ENCODE data around the gene NEU2. TPM values are rescaled to one million over a fixed set of nuclear protein-coding genes. Genes with fewer than 3 reads are reported as not detected.

The NEU2 gene
- total RNA-seq, 2 experiments from 2014 or later, result not detected

GRCh38 chr2:233025706-233026105 lies 6.8 kb upstream of the NEU2 start:
- Mint-ChIP-seq H3K9me3 (ENCODE audit: low read depth) (no peaks in the 10 kb centered on the region), H3K36me3 (ENCODE audit: low read depth) (no peaks in the 10 kb centered on the region), H3K27ac (no peak overlapping the region), H3K4me3 (no peak overlapping the region), H3K27me3 (no peaks in the 10 kb centered on the region), H3K4me1 (no peaks in the 10 kb centered on the region)
- DNase-seq (no peak), ATAC-seq (no peak)
- ChIA-PET CTCF (interaction anchor here (0.6 kb wide), 1 partner anchor 379 kb away, joined by 3 read pairs; no protein-coding TSS in a partner anchor), POLR2A (no interaction called here)
- intact Hi-C loops (cut with DNase I, micrococcal nuclease), result no loop called here

- intact Hi-C loops (cut with DNase I, micrococcal nuclease), result no loop called here
- H3K27me3 Mint-ChIP-seq, result no peaks in the 10 kb centered on the region
These were observed 6.2 kb upstream of the NEU2 start for GRCh38 chr2:233026198-233026813.

DNA sequence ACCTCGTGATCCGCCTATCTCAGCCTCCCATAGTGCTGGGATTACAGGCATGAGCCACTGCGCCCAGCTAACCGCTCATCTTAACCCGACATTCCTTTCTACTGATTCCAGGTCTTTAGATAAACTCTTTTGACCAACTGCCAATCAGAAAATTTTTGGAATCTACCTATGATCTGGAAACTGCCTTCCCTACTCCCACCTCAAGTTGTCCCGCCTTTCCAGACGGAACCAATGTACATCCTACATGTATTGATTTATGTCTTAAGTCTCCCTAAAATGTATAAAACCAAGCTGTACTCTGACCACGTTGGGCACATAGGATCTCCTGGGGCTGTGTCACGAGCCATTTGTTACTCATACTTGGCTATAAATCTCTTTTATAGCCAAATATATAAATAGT lies 3.2 kb upstream of the NEU2 start:
- intact Hi-C loops (cut with DNase I, micrococcal nuclease), result loop anchor here in 1 of 2 experiments (1.0 to 2.0 kb wide), 2 partner anchors 177 to 423 kb away; no protein-coding TSS in a partner anchor
- Mint-ChIP-seq H3K4me1 (peaks cover 8% of the 10 kb centered on the region), H3K27me3 (no peaks in the 10 kb centered on the region), H3K9me3 (ENCODE audit: low read depth) (no peaks in the 10 kb centered on the region), H3K4me3 (no peak overlapping the region), H3K36me3 (ENCODE audit: low read depth) (no peaks in the 10 kb centered on the region), H3K27ac (no peak overlapping the region)
- DNase-seq (no peak), ATAC-seq (no peak)
- ChIA-PET POLR2A (no interaction called here), CTCF (interaction anchor here (0.8 to 1.8 kb wide), 6 partner anchors 23 to 586 kb away, joined by 3 to 7 read pairs (median 4); partner anchors contain the start of gene INPP5D)

More at GRCh38 chr2:233026198-233026813, 6.2 kb upstream of the NEU2 start:
- ATAC-seq, result no peak
- no peaks in the 10 kb centered on the region for H3K36me3 Mint-ChIP-seq (ENCODE audit: low read depth)
- DNase-seq, result no peak
- no peak overlapping the region for H3K27ac Mint-ChIP-seq
- H3K4me3 Mint-ChIP-seq, result no peak overlapping the region
- no peaks in the 10 kb centered on the region for H3K9me3 Mint-ChIP-seq (ENCODE audit: low read depth)
- POLR2A ChIA-PET, result no interaction called here
- CTCF ChIA-PET, result no interaction called here
- H3K4me1 Mint-ChIP-seq, result no peaks in the 10 kb centered on the region

DNA sequence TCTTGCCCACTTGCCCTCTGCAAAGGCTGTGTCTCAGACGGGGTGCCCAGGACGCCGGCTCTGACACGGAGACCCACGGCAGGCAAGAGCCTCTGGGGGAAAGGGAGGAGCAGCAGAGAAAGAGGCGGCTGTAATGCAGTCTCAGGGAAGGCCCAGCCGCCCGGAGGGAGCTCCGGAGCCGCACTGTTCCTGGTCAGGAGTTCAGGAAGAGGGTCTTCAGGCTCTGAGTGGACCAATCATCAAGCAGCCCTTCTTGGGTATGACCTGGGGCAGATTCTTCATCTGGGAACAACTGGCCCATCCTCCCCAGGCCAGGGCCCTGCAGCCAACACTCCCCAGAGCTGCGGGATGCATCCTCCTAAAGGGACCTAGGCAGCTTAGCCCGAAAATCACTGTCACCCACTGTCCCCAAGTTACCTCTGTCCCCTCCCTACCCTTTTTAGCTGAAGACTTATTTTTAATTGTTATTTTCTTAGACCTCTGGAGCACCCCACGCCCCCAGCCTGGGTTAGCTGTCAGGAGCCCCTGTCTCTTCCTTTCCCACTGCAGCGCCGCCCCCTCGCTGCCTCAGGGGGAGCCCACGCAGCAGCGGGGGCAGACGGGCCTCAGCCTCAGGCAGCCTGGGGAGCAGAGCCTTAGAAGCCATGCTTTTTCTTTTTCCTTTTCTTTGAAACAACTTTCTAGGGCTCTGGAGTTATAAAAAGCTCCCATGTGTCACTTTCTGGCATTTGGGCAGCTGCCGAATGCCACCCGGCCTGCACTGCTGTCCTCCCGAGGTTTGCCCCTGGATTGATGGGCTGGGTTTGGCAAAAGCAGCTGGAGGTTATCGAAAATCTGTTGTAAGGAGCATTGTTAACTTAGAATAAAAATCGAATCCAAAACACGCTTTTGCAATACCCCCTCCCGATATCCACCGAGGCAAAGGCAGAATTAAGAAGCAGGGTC lies 644 bp upstream of the NEU2 start:
- intact Hi-C loops (cut with DNase I, micrococcal nuclease), result no loop called here
- Mint-ChIP-seq H3K27ac (no peak overlapping the region), H3K4me3 (no peak overlapping the region), H3K27me3 (no peaks in the 10 kb centered on the region), H3K36me3 (ENCODE audit: low read depth) (no peaks in the 10 kb centered on the region), H3K4me1 (peaks cover 8% of the 10 kb centered on the region), H3K9me3 (ENCODE audit: low read depth) (no peaks in the 10 kb centered on the region)
- DNase-seq (no peak), ATAC-seq (no peak)
- ChIA-PET POLR2A (no interaction called here), CTCF (interaction anchor here (0.6 to 1.2 kb wide), 3 partner anchors 14 to 103 kb away, joined by 3 to 4 read pairs (median 3); partner anchors contain the start of gene INPP5D)

DNA sequence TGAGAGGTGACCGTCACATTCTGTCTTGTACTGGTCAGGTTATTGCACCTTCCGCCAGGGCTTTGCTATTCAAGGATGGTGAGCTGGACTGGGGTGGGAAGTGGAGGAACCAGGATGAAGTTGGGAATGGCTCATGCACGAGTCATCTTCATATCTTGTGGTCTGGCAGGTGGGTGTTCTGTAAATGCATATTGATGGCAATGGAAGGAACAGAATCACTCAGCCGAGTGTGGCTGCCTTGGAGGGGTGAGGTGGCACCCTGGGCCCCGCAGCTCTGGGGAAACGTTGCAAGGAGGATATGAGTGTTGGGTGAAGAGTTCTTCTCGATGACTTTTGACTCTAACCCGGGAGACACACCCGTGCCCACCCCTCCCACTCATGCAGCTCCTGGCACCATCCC lies 1.2 kb downstream of the NEU2 start:
- ATAC-seq (peak; percentile 83), DNase-seq (peak; percentile 49)
- H3K9me3 Mint-ChIP-seq (ENCODE audit: low read depth), result no peaks in the 10 kb centered on the region
- H3K27ac Mint-ChIP-seq, result no peak overlapping the region
- intact Hi-C loops (cut with DNase I, micrococcal nuclease), result no loop called here
- ChIA-PET POLR2A (no interaction called here), CTCF (interaction anchor here (0.8 to 1.2 kb wide), 4 partner anchors 20 to 179 kb away, joined by 3 to 4 read pairs (median 4); no protein-coding TSS in a partner anchor)
- no peaks in the 10 kb centered on the region for H3K27me3 Mint-ChIP-seq
- H3K4me3 Mint-ChIP-seq, result no peak overlapping the region
- H3K36me3 Mint-ChIP-seq (ENCODE audit: low read depth), result no peaks in the 10 kb centered on the region
- H3K4me1 Mint-ChIP-seq, result peaks cover 8% of the 10 kb centered on the region

- Mint-ChIP-seq H3K27ac (no peak overlapping the region), H3K36me3 (ENCODE audit: low read depth) (no peaks in the 10 kb centered on the region), H3K4me1 (peaks cover 8% of the 10 kb centered on the region), H3K27me3 (no peaks in the 10 kb centered on the region), H3K4me3 (no peak overlapping the region), H3K9me3 (ENCODE audit: low read depth) (no peaks in the 10 kb centered on the region)
- no peak for DNase-seq
- intact Hi-C loops (cut with DNase I, micrococcal nuclease), result no loop called here
- no peak for ATAC-seq
- ChIA-PET CTCF (interaction anchor here (0.5 to 1.2 kb wide), 5 partner anchors 19 to 612 kb away, joined by 3 to 4 read pairs (median 3); partner anchors contain the start of gene ATG16L1), POLR2A (no interaction called here)
These were observed 1.8 kb downstream of the NEU2 start for GRCh38 chr2:233034091-233034882.

- DNase-seq, result no peak
These were observed 3.1 kb downstream of the NEU2 start for GRCh38 chr2:233035426-233036161.

DNA sequence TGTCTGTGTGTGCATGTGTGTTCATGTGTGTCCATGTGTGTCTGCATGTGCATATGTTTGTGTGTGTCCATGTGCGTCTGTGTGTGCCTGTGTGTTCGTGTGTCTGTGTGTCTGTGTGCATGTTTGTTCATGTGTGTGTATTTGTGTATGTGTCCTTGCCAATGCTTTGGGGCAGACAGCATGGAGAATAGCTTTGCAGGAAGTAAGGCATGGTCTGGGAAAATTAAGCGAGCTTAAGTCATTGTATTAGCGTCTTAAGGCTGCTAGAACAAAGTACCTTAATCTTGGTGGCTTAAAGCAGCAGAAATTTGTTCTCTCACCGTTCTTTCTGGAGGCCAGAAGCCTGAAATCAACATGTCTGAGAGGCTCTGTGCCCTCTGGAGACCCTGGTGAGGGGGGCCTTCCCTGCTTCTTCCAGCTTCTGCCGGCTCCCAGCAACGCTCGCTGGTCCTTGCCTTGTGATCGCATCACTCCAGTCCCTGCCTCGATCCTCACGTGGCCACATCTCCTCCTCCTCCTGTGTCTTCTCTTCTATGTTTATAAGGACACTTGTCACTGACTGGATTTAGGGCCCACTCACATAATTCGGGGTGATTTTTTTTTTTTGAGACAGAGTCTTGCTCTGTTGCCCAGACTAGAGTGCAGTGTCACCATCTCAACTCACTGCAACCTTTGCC lies 3.8 kb downstream of the NEU2 start:
- POLR2A ChIA-PET, result no interaction called here
- intact Hi-C loops (cut with DNase I, micrococcal nuclease), result no loop called here
- DNase-seq, result no peak
- Mint-ChIP-seq H3K4me3 (no peak overlapping the region), H3K4me1 (peaks cover 8% of the 10 kb centered on the region), H3K27ac (no peak overlapping the region), H3K27me3 (no peaks in the 10 kb centered on the region), H3K36me3 (ENCODE audit: low read depth) (no peaks in the 10 kb centered on the region), H3K9me3 (ENCODE audit: low read depth) (no peaks in the 10 kb centered on the region)
- CTCF ChIA-PET, result interaction anchor here (0.7 kb wide), 1 partner anchor 842 kb away, joined by 3 read pairs; no protein-coding TSS in a partner anchor
- no peak for ATAC-seq

More at GRCh38 chr2:233035426-233036161, 3.1 kb downstream of the NEU2 start:
- peaks cover 8% of the 10 kb centered on the region for H3K4me1 Mint-ChIP-seq
- H3K27me3 Mint-ChIP-seq, result no peaks in the 10 kb centered on the region
- no peak overlapping the region for H3K4me3 Mint-ChIP-seq
- intact Hi-C loops (cut with DNase I, micrococcal nuclease), result no loop called here
- ChIA-PET POLR2A (no interaction called here), CTCF (interaction anchor here (0.7 kb wide), 1 partner anchor 841 kb away, joined by 3 read pairs; no protein-coding TSS in a partner anchor)
- no peak overlapping the region for H3K27ac Mint-ChIP-seq
- no peaks in the 10 kb centered on the region for H3K36me3 Mint-ChIP-seq (ENCODE audit: low read depth)
- no peaks in the 10 kb centered on the region for H3K9me3 Mint-ChIP-seq (ENCODE audit: low read depth)
- no peak for ATAC-seq

- CTCF ChIA-PET, result no interaction called here
- DNase-seq, result no peak
- no peak for ATAC-seq
- Mint-ChIP-seq H3K27ac (no peak overlapping the region), H3K9me3 (ENCODE audit: low read depth) (no peaks in the 10 kb centered on the region), H3K4me3 (no peak overlapping the region), H3K4me1 (peaks cover 8% of the 10 kb centered on the region), H3K27me3 (no peaks in the 10 kb centered on the region), H3K36me3 (ENCODE audit: low read depth) (no peaks in the 10 kb centered on the region)
- intact Hi-C loops (cut with DNase I, micrococcal nuclease), result no loop called here
- POLR2A ChIA-PET, result no interaction called here
These were observed 4.6 kb downstream of the NEU2 start for GRCh38 chr2:233037078-233037477.

DNA sequence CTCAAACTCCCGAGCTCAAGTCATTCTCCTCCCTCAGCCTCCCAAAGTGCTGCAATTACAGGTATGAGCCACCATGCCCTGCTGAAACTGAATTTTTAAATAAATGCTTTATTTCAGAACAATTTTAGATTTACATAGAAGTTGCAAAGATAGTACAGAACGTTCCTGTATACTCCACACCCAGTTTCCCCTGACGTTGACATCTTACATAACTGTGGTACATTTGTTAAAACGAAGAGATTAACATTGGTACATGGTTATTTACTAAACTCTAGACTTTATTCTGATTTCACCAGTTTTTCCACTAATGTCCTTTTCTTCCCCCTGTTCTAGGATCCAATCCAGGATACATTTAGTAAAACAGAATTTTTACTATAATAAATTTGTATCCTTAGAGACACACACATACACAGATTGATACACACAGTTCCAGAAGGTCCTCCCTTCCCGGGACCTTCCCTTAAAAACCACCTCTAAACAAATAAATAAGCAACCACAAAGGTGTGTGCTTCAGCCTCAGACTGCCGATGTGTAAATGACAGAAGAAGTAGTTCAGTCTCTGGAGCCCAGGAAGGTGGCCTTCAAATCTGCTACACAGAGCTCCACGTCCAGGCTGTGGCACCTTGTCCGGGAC lies 6.9 kb downstream of the NEU2 start:
- Mint-ChIP-seq H3K9me3 (ENCODE audit: low read depth) (no peaks in the 10 kb centered on the region), H3K36me3 (ENCODE audit: low read depth) (no peaks in the 10 kb centered on the region), H3K4me3 (no peak overlapping the region), H3K4me1 (no peaks in the 10 kb centered on the region), H3K27me3 (no peaks in the 10 kb centered on the region), H3K27ac (no peak overlapping the region)
- DNase-seq (no peak), ATAC-seq (no peak)
- POLR2A ChIA-PET, result no interaction called here
- intact Hi-C loops (cut with DNase I, micrococcal nuclease), result no loop called here
- CTCF ChIA-PET, result no interaction called here

Measured in activated CD4-positive, alpha-beta T cell treated with anti-CD3 and anti-CD28 coated beads for 36 hours (primary cell).